Stimulated activated CD4-positive, alpha-beta T cell treated with anti-CD3 and anti-CD28 coated beads, Interleukin-1b, Interleukin-23, amount 100 ng/mL, for 4 hours (primary cell): Measurements from ENCODE around the gene AMIGO2.
"Not testable (repeated sequence)": the region's sequence is repeated elsewhere in the genome, so short reads cannot be mapped to it uniquely, and the experiment has no call there.

ENCODE experiments used
- DNase-seq, 2 donors: peaks; one replicate each; pipeline ENCODE4 v3.0.0-alpha.2; 2020; ENCODE audit warnings: low read depth in 2 of 2

The AMIGO2 gene

GRCh38 chr12:47079468-47079980, at the start of gene AMIGO2, which contains the start of gene PCED1B:
Gene AMIGO2, minus strand, starts transcription at chr12:47079959. Its CDS starts 957 bp downstream, at chr12:47079002.
Gene PCED1B, plus strand, starts transcription at chr12:47079621. Its CDS starts 155,443 bp downstream, at chr12:47235064.
- DNase-seq: peak; percentile 49 to 57

- no peak for DNase-seq
Measured at GRCh38 chr12:47126246-47126645, 46.5 kb upstream of the AMIGO2 start.

GRCh38 chr12:47124451-47124850, 44.7 kb upstream of the AMIGO2 start:
- DNase-seq: no peak

- DNase-seq: no peak
Measured at GRCh38 chr12:47123730-47124129, 44.0 kb upstream of the AMIGO2 start.

- no peak for DNase-seq
Measured at GRCh38 chr12:47122602-47123001, 42.8 kb upstream of the AMIGO2 start.

GRCh38 chr12:47121146-47121545, 41.4 kb upstream of the AMIGO2 start:
- DNase-seq: no peak

- DNase-seq: no peak
Measured at GRCh38 chr12:47120736-47121135, 41.0 kb upstream of the AMIGO2 start.

- DNase-seq: not testable (repeated sequence)
Measured at GRCh38 chr12:47117305-47117704, 37.5 kb upstream of the AMIGO2 start.

GRCh38 chr12:47114481-47114892, 34.7 kb upstream of the AMIGO2 start:
- DNase-seq: no peak

- DNase-seq: no peak
Measured at GRCh38 chr12:47112679-47113078, 32.9 kb upstream of the AMIGO2 start.

- no peak for DNase-seq
Measured at GRCh38 chr12:47111854-47112253, 32.1 kb upstream of the AMIGO2 start.

GRCh38 chr12:47111392-47111778, 31.6 kb upstream of the AMIGO2 start:
- DNase-seq: no peak

- DNase-seq: no peak
Measured at GRCh38 chr12:47110718-47111391, 31.1 kb upstream of the AMIGO2 start.

GRCh38 chr12:47110011-47110541, 30.3 kb upstream of the AMIGO2 start:
- no peak for DNase-seq

- DNase-seq: no peak
Measured at GRCh38 chr12:47107926-47108325, 28.2 kb upstream of the AMIGO2 start.

GRCh38 chr12:47107446-47107845, 27.7 kb upstream of the AMIGO2 start:
- DNase-seq: no peak

GRCh38 chr12:47105914-47106674, 26.3 kb upstream of the AMIGO2 start:
- no peak for DNase-seq

GRCh38 chr12:47102845-47103651, 23.3 kb upstream of the AMIGO2 start:
- no peak for DNase-seq

GRCh38 chr12:47102406-47102805, 22.6 kb upstream of the AMIGO2 start:
- DNase-seq: no peak

GRCh38 chr12:47100160-47100559, 20.4 kb upstream of the AMIGO2 start:
- DNase-seq: no peak

- DNase-seq: no peak
Measured at GRCh38 chr12:47099610-47100009, 19.9 kb upstream of the AMIGO2 start.

GRCh38 chr12:47098099-47098498, 18.3 kb upstream of the AMIGO2 start:
- DNase-seq: no peak
